Body of pancreas (tissue), 4 donors: ENCODE results near the gene CNKSR2.

Source experiments
- POLR2A ChIP-seq, 3 donors: fragments of 450-650 bp; IDR thresholded peaks; one replicate each; pipeline ENCODE4 v1.6.1; 2016; ENCODE audit warnings: antibody characterized with exemption in 3 of 3, mild to moderate bottlenecking in 2 of 3
- TF ChIP-seq, protein P1 (sequence below), 7 experiments: fragments of 450-650 bp in 4 of 7; fragments of 200-600 bp in 3 of 7; sonication (generic) in 3 of 7; IDR thresholded peaks; one replicate each; pipeline ENCODE4 v1.5.1; 2016 to 2019; ENCODE audit warnings: antibody characterized with exemption in 7 of 7

DNA sequence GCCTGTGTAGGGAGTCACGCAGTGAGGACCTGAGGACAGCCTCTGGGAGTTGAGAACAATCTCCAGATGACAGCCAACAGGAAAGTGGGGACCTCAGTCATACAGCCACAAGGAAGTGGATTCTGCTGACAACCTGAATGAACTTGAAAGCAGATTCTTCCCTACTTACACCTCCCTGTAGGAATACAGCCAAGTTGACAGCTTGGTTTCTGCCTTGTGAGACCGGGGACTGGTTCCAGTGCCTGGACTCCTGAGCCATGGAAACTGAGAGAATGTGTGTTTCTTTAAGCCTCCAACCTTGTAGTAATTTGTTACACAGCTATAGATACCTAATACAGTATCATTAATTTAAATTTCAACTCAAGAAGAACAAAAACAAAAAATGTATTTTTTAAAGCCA lies 107.5 kb downstream of the CNKSR2 start:
- TF ChIP-seq, protein P1, sequence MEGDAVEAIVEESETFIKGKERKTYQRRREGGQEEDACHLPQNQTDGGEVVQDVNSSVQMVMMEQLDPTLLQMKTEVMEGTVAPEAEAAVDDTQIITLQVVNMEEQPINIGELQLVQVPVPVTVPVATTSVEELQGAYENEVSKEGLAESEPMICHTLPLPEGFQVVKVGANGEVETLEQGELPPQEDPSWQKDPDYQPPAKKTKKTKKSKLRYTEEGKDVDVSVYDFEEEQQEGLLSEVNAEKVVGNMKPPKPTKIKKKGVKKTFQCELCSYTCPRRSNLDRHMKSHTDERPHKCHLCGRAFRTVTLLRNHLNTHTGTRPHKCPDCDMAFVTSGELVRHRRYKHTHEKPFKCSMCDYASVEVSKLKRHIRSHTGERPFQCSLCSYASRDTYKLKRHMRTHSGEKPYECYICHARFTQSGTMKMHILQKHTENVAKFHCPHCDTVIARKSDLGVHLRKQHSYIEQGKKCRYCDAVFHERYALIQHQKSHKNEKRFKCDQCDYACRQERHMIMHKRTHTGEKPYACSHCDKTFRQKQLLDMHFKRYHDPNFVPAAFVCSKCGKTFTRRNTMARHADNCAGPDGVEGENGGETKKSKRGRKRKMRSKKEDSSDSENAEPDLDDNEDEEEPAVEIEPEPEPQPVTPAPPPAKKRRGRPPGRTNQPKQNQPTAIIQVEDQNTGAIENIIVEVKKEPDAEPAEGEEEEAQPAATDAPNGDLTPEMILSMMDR (IDR thresholded peaks at IDR 0.05) = no peak
- no peak for TF ChIP-seq POLR2A (IDR thresholded peaks at IDR 0.05)
